GM12878 (cell line): ENCODE results near the gene TBX4. TPM values are rescaled to one million over a fixed set of nuclear protein-coding genes. Genes with fewer than 3 reads are reported as not detected.

Source experiments
- ATAC-seq: fragments of 200-7000 bp; cut with Tn5 transposase; 3 replicates; pipeline ENCODE4 v1.9.1; 2020; ENCODE audit warnings: mild to moderate bottlenecking, moderate library complexity
- BruUV-seq: library from RNA; stranded (reverse); fragments of 400-500 nt; replicated peaks from 2 replicates; lab custom pipeline; 2021; lab: Mats Ljungman, UMichigan
- CTCF ChIA-PET: fragments of 300-600 bp; sonication (Branson Sonifier 250); formaldehyde crosslinking; extraction: SDS; loops from one replicate; lab custom pipeline; 2021; ENCODE audit warnings: inconsistent platforms; lab: Yijun Ruan, JAX
- POLR2A ChIA-PET: fragments of 350-600 bp; formaldehyde crosslinking; extraction: SDS; loops from one replicate; lab custom pipeline; 2021; ENCODE audit warnings: inconsistent platforms; lab: Charles Lee
- RAD21 ChIA-PET: fragments of 300-600 bp; sonication (Branson Sonifier 250); formaldehyde crosslinking; loops from one replicate; lab custom pipeline; 2023; ENCODE audit warnings: antibody characterized with exemption; ENCODE audit not compliant: unreplicated experiment; lab: Charles Lee
- SMC1A ChIA-PET: fragments of 300-600 bp; sonication (Branson Sonifier 250); formaldehyde crosslinking; loops from one replicate; lab custom pipeline; 2023; ENCODE audit not compliant: unreplicated experiment, uncharacterized antibody; lab: Charles Lee
- DNase-seq: peaks from one replicate; pipeline ENCODE4 v3.0.0-alpha.2; 2011; ENCODE audit warnings: low read depth, low spot score
- FAIRE-seq: peaks from 3 replicates; lab custom pipeline; 2011; peaks lifted over from hg19 to GRCh38; lab: Jason Lieb, UNC
- H2AFZ ChIP-seq: 2 replicates; pipeline ENCODE4 v1.6.0; 2011; ENCODE audit warnings: low read depth, low read length, control low read depth; ENCODE audit not compliant: control insufficient read depth
- H3K27ac ChIP-seq: 2 replicates; pipeline ENCODE4 v1.5.1; 2011; ENCODE audit warnings: control low read depth; ENCODE audit not compliant: control insufficient read depth, insufficient read depth
- H3K27me3 ChIP-seq, 2 experiments: replicated peaks in 1 of 2; 2 replicates each; pipeline versions ENCODE4 v1.6.0 to v1.6.1; 2011; ENCODE audit warnings: low read length in 1 of 2; ENCODE audit not compliant: control insufficient read depth in 2 of 2, insufficient read depth in 2 of 2
- H3K36me3 ChIP-seq, 2 experiments: 2 replicates each; pipeline ENCODE4 v1.5.1; 2011; ENCODE audit warnings: low read length in 1 of 2; ENCODE audit not compliant: control insufficient read depth in 2 of 2, insufficient read depth in 2 of 2
- H3K4me1 ChIP-seq: 2 replicates; pipeline ENCODE4 v1.6.1; 2011; ENCODE audit warnings: mild to moderate bottlenecking, low read length, moderate library complexity, mixed read lengths; ENCODE audit not compliant: control insufficient read depth, insufficient read depth
- H3K4me2 ChIP-seq: 2 replicates; pipeline ENCODE4 v1.6.0; 2011; ENCODE audit warnings: control low read depth; ENCODE audit not compliant: control insufficient read depth, insufficient read depth
- H3K4me3 ChIP-seq: fragments of 200-600 bp; sonication (generic); 2 replicates; pipeline ENCODE4 v1.5.1; 2016
- H3K79me2 ChIP-seq: 2 replicates; pipeline ENCODE4 v1.6.0; 2011; ENCODE audit warnings: low read length; ENCODE audit not compliant: control insufficient read depth, insufficient read depth
- H3K9ac ChIP-seq: 2 replicates; pipeline ENCODE4 v1.8.0; 2011; ENCODE audit warnings: low read length, control low read depth, mixed read lengths; ENCODE audit not compliant: control insufficient read depth, insufficient read depth
- H3K9me3 ChIP-seq: replicated peaks from 3 replicates; pipeline ENCODE4 v1.5.1; 2011; ENCODE audit warnings: mild to moderate bottlenecking, low read length; ENCODE audit not compliant: control insufficient read depth, insufficient read depth
- H4K20me1 ChIP-seq: 2 replicates; pipeline ENCODE4 v1.6.0; 2011; ENCODE audit not compliant: control insufficient read depth, insufficient read depth
- CREM ChIP-seq: IDR thresholded peaks from 2 replicates; pipeline ENCODE4 v1.6.1; 2014; ENCODE audit warnings: antibody characterized with exemption, low read depth
- FOXM1 ChIP-seq: IDR thresholded peaks from 2 replicates; pipeline ENCODE4 v1.6.1; 2012; ENCODE audit warnings: low read depth, mild to moderate bottlenecking, inconsistent platforms, low read length, moderate library complexity
- IKZF1 ChIP-seq: fragments of 450-650 bp; conservative IDR thresholded peaks from 2 replicates; pipeline ENCODE4 v1.6.1; 2017; ENCODE audit warnings: antibody characterized with exemption, mild to moderate bottlenecking
- LARP7 ChIP-seq: fragments of 450-650 bp; IDR thresholded peaks from 2 replicates; pipeline ENCODE4 v1.6.1; 2017; ENCODE audit warnings: mild to moderate bottlenecking
- MTA2 ChIP-seq: fragments of 450-650 bp; IDR thresholded peaks from 2 replicates; pipeline ENCODE4 v1.6.1; 2016; ENCODE audit warnings: low read depth, mild to moderate bottlenecking, moderate library complexity
- NFXL1 ChIP-seq: fragments of 450-650 bp; IDR thresholded peaks from 2 replicates; pipeline ENCODE4 v1.6.1; 2017; ENCODE audit warnings: antibody characterized with exemption, mild to moderate bottlenecking, borderline replicate concordance
- STAT3 ChIP-seq: IDR thresholded peaks from 2 replicates; pipeline ENCODE4 v1.6.1; 2011; ENCODE audit warnings: low read depth, low read length, improper control_type of control experiment
- TARDBP ChIP-seq: IDR thresholded peaks from 2 replicates; pipeline ENCODE4 v1.6.1; 2016; ENCODE audit warnings: borderline replicate concordance
- YBX1 ChIP-seq: fragments of 450-650 bp; IDR thresholded peaks from 2 replicates; pipeline ENCODE4 v1.6.1; 2016; ENCODE audit warnings: antibody characterized with exemption
- WGBS: methylation state at CpG from one replicate; pipeline ENCODE4 v1.1.6; 2016; ENCODE audit warnings: low lambda C conversion rate; ENCODE audit not compliant: insufficient replicate concordance, insufficient coverage; ENCODE audit errors: missing lambda C conversion rate; 5-methylcytosine and 5-hydroxymethylcytosine counted together
- in situ Hi-C: fragments of 300-500 bp; cut with MboI; formaldehyde crosslinking; loops from 9 replicates; pipeline ENCODE4 v1.14.3; 2018; ENCODE audit warnings: mixed read lengths
- intact Hi-C: fragments of 100-400 bp; cut with micrococcal nuclease; formaldehyde crosslinking; loops from one replicate; pipeline ENCODE4 v1.14.2; 2022; ENCODE audit not compliant: unreplicated experiment
- polyA plus RNA-seq, 11 experiments: library from polyadenylated mRNA; depleted of rRNA in 4 of 11; unstranded in 6 of 11; stranded (reverse) in 5 of 11; fragments of >200 nt; fragmentation: Nextera tagmentation in 4 of 11; fragmentation: Illumina TruSeq in 1 of 11; extraction: Ambion mirVana in 4 of 11; extraction: Trizol in 1 of 11; gene quantifications; 1 replicate in 1 of 11; 2 replicates in 10 of 11; pipeline versions ENCODE4 v1.2.1 to v1.2.3, GENCODE V29; 2011 to 2016; ENCODE audit warnings: inconsistent platforms in 2 of 11, missing spikeins in 2 of 11, low read depth in 1 of 11
- total RNA-seq, 4 experiments: library from RNA; depleted of rRNA in 3 of 4; stranded (reverse); fragments of >200 nt in 3 of 4; fragmentation: Illumina TruSeq in 1 of 4; extraction: Trizol in 1 of 4; gene quantifications; 2 replicates each; pipeline versions ENCODE4 v1.2.1 to v1.2.3, GENCODE V29; 2013 to 2021
- TF ChIP-seq, protein P1 (sequence below): fragments of 450-650 bp; IDR thresholded peaks from 2 replicates; pipeline ENCODE4 v1.6.1; 2017; ENCODE audit warnings: mild to moderate bottlenecking
- TF ChIP-seq, protein P2 (sequence below): fragments of 450-650 bp; formaldehyde crosslinking; IDR thresholded peaks from 2 replicates; pipeline ENCODE4 v1.4.0; 2022; ENCODE audit warnings: mild to moderate bottlenecking, moderate library complexity

The TBX4 gene
- total and polyA plus RNA-seq, 10 of the 15 experiments (the other 5 are each of a cell fraction or from before 2014, with no cell fraction given), result 0.01 TPM; not detected in 9

DNA sequence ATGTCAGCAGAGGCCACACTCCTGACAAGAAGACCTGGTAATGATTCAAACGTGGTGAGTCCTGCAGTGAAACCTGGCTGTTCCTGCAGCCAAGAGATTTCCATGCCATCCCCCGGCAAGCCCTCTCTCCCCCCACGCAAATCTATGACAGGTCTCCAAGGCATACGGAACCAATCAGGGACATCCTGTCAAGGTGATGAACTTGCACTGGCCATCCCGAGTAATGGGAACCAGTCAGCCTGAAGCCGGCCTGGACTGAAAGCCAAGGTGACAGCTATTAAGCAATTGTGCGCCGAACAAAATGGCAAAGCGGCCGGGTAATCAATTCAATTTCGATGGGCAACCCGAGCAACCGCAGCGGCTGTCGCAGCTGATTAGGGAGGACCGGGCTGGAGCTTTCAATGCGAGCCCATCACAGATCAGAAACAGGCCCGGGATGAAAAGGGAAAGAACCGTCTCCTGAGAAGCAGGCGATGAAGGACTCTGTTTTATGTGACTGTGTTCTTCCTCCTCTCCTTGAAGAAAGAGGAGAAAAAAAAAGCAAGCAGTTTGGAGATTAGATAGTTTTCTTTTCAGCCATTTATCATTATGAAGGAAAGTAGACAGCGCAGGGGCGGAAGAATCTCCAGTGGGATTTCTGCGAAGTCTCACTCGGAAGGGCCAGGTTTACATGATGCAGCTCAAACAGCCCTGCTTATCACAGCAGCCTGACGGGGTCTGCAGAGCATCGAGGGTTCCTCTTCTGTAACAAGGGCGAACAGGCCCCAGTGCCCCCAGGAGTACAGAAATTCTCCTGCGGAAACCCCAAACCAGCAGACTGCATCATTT lies 35.2 kb downstream of the TBX4 start:
- peak; percentile 76; the same call in 1 of the 2 replicates for TF ChIP-seq NFXL1
- TF ChIP-seq, protein P1, sequence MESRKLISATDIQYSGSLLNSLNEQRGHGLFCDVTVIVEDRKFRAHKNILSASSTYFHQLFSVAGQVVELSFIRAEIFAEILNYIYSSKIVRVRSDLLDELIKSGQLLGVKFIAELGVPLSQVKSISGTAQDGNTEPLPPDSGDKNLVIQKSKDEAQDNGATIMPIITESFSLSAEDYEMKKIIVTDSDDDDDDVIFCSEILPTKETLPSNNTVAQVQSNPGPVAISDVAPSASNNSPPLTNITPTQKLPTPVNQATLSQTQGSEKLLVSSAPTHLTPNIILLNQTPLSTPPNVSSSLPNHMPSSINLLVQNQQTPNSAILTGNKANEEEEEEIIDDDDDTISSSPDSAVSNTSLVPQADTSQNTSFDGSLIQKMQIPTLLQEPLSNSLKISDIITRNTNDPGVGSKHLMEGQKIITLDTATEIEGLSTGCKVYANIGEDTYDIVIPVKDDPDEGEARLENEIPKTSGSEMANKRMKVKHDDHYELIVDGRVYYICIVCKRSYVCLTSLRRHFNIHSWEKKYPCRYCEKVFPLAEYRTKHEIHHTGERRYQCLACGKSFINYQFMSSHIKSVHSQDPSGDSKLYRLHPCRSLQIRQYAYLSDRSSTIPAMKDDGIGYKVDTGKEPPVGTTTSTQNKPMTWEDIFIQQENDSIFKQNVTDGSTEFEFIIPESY, result no peak
- Histone ChIP-seq H3K4me1 (no peaks in the 10 kb centered on the region), H3K4me3 (no peak overlapping the region), H3K27ac (no peak overlapping the region), H3K4me2 (no peak overlapping the region), H3K79me2 (no peaks in the 10 kb centered on the region), H3K36me3 (no peaks in the 10 kb centered on the region), H3K27me3 (peaks cover 3% of the 10 kb centered on the region in 2 experiments; a peak in 3 of 4 replicates), H3K9ac (no peak overlapping the region), H4K20me1 (no peaks in the 10 kb centered on the region), H2AFZ (no peak overlapping the region), H3K9me3 (no peaks in the 10 kb centered on the region)
- in situ Hi-C loops, result no loop called here
- BruUV-seq, result no TSS peak
- 59% methylated on average over 28 of the region's 28 CpGs for WGBS
- FAIRE-seq (no peak), ATAC-seq (no peak), DNase-seq (no peak)
- intact Hi-C loops, result no loop called here
- POLR2A ChIA-PET, result no interaction called here
- SMC1A ChIA-PET, result no interaction called here
- RAD21 ChIA-PET, result no interaction called here
- CTCF ChIA-PET, result no interaction called here

DNA sequence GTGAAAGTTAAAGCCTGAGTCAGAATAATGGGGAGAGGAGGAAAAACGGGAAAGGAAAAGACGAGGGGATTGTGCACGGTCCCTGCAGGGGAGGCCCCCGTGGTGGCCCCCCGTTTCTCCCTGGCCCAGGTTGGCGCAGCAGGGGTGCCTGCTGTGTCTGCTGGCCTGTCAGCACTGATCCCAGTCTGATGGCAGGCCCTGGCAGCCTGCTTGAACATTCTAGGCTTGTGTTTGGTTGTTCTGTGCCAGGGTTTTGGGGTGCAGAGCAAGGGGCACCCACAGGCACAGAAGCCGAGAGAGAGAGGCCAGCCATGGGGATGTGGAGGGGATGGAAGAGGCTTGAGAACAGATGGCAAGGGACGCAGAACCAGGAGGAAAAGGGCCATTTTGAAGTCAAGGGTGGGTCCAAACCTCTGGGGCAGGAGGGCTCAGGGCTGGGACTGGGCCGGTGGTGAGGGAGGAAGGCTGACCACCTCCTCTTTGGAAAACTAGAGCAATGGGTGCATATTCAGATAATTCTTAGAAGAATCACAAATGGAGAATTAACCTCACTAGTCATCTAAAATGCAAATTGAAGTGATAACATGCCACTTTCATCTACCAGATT lies 35.9 kb downstream of the TBX4 start:
- Histone ChIP-seq H3K4me3 (no peak overlapping the region), H3K27me3 (peaks cover 3% of the 10 kb centered on the region in 2 experiments; a peak in 3 of 4 replicates), H3K79me2 (no peaks in the 10 kb centered on the region), H3K9me3 (no peaks in the 10 kb centered on the region), H3K4me1 (no peaks in the 10 kb centered on the region), H3K36me3 (no peaks in the 10 kb centered on the region), H3K4me2 (no peak overlapping the region), H2AFZ (no peak overlapping the region), H3K27ac (no peak overlapping the region), H4K20me1 (no peaks in the 10 kb centered on the region), H3K9ac (no peak overlapping the region)
- RAD21 ChIA-PET, result no interaction called here
- ATAC-seq (no peak), DNase-seq (no peak), FAIRE-seq (no peak)
- CTCF ChIA-PET, result no interaction called here
- in situ Hi-C loops, result no loop called here
- intact Hi-C loops, result no loop called here
- POLR2A ChIA-PET, result no interaction called here
- SMC1A ChIA-PET, result no interaction called here
- BruUV-seq, result no TSS peak
- 36% methylated on average over 8 of the region's 9 CpGs for WGBS
- TF ChIP-seq LARP7 (no peak), TARDBP (no peak), FOXM1 (no peak), CREM (no peak), MTA2 (no peak), YBX1 (no peak), IKZF1 (no peak), STAT3 (no peak)
- TF ChIP-seq, protein P2, sequence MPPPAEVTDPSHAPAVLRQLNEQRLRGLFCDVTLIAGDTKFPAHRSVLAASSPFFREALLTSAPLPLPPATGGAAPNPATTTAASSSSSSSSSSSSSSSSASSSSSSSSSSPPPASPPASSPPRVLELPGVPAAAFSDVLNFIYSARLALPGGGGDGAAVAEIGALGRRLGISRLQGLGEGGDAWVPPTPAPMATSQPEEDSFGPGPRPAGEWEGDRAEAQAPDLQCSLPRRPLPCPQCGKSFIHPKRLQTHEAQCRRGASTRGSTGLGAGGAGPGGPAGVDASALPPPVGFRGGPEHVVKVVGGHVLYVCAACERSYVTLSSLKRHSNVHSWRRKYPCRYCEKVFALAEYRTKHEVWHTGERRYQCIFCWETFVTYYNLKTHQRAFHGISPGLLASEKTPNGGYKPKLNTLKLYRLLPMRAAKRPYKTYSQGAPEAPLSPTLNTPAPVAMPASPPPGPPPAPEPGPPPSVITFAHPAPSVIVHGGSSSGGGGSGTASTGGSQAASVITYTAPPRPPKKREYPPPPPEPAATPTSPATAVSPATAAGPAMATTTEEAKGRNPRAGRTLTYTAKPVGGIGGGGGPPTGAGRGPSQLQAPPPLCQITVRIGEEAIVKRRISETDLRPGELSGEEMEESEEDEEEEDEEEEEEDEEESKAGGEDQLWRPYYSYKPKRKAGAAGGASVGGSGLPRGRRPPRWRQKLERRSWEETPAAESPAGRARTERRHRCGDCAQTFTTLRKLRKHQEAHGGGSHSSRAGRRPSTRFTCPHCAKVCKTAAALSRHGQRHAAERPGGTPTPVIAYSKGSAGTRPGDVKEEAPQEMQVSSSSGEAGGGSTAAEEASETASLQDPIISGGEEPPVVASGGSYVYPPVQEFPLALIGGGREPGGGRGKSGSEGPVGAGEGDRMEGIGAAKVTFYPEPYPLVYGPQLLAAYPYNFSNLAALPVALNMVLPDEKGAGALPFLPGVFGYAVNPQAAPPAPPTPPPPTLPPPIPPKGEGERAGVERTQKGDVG (CRISPR knock-in tag), result no peak
